HL-60 (cell line): ENCODE results near the gene RPL37.

Experiments used
- GABPA ChIP-seq: IDR thresholded peaks from 2 replicates; pipeline ENCODE4 v1.6.1; 2012; ENCODE audit warnings: low read depth
- POLR2AphosphoS5 ChIP-seq: IDR thresholded peaks from 2 replicates; pipeline ENCODE4 v1.6.1; 2012; ENCODE audit warnings: low read depth
- SPI1 ChIP-seq: IDR thresholded peaks from 2 replicates; pipeline ENCODE4 v1.6.1; 2012; ENCODE audit warnings: low read depth, mild to moderate bottlenecking, borderline replicate concordance
- TF ChIP-seq, protein P1 (sequence below): IDR thresholded peaks from one replicate; pipeline ENCODE4 v1.5.1; 2011; ENCODE audit warnings: low read length, control low read depth, inconsistent platforms; ENCODE audit not compliant: insufficient read depth
- TF ChIP-seq, protein P2 (sequence below): IDR thresholded peaks from 2 replicates; pipeline ENCODE4 v1.6.1; 2012; ENCODE audit warnings: low read depth; ENCODE audit not compliant: insufficient replicate concordance

DNA sequence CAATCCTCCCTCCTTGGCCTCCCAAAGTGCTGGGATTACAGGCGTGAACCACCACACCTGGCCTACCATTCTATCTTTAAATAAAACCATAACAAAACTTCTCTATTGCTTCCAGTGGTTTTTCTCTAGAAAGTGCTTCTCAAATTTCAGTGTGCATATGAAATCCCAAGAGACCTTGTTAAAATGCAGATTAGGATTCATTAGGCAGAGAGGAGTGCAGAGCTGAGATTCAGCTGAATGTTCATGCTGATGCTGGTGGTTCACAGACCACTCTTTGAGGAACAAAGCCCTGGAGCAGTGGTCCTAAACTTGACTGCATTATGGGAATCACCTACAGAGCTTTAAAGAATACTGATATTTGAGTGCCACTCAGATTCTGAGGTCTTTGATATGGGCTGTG lies 34.4 kb upstream of the RPL37 start:
- TF ChIP-seq SPI1 (no peak), POLR2AphosphoS5 (no peak), GABPA (no peak)
- TF ChIP-seq, protein P1, sequence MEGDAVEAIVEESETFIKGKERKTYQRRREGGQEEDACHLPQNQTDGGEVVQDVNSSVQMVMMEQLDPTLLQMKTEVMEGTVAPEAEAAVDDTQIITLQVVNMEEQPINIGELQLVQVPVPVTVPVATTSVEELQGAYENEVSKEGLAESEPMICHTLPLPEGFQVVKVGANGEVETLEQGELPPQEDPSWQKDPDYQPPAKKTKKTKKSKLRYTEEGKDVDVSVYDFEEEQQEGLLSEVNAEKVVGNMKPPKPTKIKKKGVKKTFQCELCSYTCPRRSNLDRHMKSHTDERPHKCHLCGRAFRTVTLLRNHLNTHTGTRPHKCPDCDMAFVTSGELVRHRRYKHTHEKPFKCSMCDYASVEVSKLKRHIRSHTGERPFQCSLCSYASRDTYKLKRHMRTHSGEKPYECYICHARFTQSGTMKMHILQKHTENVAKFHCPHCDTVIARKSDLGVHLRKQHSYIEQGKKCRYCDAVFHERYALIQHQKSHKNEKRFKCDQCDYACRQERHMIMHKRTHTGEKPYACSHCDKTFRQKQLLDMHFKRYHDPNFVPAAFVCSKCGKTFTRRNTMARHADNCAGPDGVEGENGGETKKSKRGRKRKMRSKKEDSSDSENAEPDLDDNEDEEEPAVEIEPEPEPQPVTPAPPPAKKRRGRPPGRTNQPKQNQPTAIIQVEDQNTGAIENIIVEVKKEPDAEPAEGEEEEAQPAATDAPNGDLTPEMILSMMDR: no peak
- TF ChIP-seq, protein P2, sequence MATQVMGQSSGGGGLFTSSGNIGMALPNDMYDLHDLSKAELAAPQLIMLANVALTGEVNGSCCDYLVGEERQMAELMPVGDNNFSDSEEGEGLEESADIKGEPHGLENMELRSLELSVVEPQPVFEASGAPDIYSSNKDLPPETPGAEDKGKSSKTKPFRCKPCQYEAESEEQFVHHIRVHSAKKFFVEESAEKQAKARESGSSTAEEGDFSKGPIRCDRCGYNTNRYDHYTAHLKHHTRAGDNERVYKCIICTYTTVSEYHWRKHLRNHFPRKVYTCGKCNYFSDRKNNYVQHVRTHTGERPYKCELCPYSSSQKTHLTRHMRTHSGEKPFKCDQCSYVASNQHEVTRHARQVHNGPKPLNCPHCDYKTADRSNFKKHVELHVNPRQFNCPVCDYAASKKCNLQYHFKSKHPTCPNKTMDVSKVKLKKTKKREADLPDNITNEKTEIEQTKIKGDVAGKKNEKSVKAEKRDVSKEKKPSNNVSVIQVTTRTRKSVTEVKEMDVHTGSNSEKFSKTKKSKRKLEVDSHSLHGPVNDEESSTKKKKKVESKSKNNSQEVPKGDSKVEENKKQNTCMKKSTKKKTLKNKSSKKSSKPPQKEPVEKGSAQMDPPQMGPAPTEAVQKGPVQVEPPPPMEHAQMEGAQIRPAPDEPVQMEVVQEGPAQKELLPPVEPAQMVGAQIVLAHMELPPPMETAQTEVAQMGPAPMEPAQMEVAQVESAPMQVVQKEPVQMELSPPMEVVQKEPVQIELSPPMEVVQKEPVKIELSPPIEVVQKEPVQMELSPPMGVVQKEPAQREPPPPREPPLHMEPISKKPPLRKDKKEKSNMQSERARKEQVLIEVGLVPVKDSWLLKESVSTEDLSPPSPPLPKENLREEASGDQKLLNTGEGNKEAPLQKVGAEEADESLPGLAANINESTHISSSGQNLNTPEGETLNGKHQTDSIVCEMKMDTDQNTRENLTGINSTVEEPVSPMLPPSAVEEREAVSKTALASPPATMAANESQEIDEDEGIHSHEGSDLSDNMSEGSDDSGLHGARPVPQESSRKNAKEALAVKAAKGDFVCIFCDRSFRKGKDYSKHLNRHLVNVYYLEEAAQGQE: no peak
